C4-2B (cell line): Measurements from ENCODE around the gene LRRC32.

ENCODE experiments used
- H3K27ac ChIP-seq: fragments of 450-650 bp; 2 replicates; pipeline ENCODE4 v1.5.1; 2017
- ZFX ChIP-seq: fragments of 450-650 bp; IDR thresholded peaks from 2 replicates; pipeline ENCODE4 v1.6.1; 2017
- TF ChIP-seq, protein P1 (sequence below): fragments of 450-650 bp; conservative IDR thresholded peaks from 2 replicates; pipeline ENCODE4 v1.5.1; 2017; ENCODE audit warnings: mild to moderate bottlenecking

LRRC32 gene

DNA sequence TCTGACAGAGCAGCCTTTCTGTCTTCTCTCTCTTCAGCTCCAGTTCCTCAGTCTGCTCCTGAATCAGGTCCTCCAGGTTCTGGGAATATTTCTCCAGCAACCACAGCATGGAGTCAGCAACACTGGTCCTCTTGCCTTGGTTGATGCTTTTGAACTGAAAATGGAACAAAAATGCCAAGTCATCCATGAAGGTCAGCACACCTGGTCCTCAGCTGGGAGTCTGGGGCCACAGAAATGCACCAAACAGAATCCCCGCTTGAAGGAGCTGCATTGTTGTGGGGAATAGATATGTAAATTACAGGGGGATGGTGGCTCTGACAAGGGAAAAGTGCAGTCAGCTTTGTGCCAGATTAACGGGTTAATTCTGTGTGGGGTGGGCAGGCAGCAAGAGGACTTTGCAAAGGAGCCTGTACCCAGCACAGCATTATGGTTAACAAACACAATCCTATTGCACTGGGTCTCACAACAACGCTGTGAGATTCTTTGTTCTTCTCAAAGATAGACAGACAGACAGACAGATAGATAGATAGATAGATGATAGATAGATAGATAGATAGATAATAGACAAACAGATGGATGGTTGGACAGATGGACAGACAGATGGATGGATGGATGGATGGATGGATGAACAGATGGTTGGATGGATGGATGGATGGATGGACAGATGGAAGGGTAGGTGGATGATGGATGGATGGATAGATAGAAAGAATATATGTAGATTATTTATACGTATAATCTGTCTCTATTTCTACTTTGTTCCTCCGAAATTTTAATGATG lies 33.8 kb upstream of the LRRC32 start:
- no peak overlapping the region for H3K27ac ChIP-seq
- no peak for TF ChIP-seq ZFX
- TF ChIP-seq, protein P1, sequence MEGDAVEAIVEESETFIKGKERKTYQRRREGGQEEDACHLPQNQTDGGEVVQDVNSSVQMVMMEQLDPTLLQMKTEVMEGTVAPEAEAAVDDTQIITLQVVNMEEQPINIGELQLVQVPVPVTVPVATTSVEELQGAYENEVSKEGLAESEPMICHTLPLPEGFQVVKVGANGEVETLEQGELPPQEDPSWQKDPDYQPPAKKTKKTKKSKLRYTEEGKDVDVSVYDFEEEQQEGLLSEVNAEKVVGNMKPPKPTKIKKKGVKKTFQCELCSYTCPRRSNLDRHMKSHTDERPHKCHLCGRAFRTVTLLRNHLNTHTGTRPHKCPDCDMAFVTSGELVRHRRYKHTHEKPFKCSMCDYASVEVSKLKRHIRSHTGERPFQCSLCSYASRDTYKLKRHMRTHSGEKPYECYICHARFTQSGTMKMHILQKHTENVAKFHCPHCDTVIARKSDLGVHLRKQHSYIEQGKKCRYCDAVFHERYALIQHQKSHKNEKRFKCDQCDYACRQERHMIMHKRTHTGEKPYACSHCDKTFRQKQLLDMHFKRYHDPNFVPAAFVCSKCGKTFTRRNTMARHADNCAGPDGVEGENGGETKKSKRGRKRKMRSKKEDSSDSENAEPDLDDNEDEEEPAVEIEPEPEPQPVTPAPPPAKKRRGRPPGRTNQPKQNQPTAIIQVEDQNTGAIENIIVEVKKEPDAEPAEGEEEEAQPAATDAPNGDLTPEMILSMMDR, result no peak

DNA sequence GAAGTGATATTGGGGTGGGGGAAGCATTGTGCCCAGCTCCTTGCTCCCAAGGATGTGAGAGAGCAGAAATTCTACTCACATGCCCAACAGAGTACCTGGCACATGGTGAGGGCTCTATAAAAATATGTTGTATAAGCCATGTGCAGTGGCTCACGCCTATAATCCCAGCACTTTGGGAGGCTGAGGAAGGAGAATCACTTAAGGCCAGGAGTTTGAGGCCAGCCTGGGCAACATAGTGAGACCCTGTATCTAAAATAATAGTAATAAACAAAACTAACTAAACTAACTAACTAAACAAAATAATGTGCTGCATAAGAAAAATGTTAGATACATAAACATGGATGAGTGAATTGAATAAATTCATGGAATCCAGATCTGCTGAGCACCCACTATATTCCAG lies 33.2 kb upstream of the LRRC32 start:
- TF ChIP-seq, protein P1, result no peak
- TF ChIP-seq ZFX, result no peak
- H3K27ac ChIP-seq, result no peak overlapping the region

DNA sequence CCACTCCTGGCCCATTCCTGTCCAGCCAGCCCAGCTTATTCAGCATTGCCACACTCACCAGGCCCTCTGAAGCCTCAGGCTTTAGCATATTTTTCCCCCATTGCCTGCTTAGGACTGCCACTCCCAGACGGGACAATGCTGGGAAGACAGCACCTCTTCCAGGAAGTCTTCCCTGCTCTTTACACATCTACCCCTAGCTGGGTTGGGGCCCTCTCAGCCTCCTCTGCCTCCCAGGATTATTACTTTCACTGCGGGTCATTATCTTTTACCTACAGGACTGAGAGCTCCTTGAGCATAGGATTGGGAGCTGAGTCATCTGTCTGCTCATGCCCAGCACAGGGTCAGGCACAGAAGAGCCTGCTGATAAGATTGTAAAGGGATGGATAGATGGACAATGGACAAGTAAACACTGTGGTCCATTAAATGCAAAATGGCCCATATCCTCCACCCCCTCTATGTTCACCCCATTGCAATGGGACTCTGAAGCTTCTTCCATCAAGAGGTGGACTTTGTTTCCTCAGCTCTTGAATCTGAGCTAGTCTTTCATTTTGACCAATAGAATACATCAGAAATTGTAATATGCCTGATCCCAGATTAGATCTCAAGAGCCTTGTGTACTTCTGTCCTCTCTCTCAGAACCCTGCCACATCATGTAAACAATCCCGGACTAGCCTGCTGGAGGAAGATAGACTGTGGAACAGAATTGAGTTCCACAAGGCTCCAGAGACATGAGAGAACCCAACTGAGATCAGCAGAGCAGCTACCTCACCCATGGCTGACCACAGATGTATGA lies 32.0 kb upstream of the LRRC32 start:
- no peak for TF ChIP-seq ZFX
- TF ChIP-seq, protein P1, result no peak
- no peak overlapping the region for H3K27ac ChIP-seq

DNA sequence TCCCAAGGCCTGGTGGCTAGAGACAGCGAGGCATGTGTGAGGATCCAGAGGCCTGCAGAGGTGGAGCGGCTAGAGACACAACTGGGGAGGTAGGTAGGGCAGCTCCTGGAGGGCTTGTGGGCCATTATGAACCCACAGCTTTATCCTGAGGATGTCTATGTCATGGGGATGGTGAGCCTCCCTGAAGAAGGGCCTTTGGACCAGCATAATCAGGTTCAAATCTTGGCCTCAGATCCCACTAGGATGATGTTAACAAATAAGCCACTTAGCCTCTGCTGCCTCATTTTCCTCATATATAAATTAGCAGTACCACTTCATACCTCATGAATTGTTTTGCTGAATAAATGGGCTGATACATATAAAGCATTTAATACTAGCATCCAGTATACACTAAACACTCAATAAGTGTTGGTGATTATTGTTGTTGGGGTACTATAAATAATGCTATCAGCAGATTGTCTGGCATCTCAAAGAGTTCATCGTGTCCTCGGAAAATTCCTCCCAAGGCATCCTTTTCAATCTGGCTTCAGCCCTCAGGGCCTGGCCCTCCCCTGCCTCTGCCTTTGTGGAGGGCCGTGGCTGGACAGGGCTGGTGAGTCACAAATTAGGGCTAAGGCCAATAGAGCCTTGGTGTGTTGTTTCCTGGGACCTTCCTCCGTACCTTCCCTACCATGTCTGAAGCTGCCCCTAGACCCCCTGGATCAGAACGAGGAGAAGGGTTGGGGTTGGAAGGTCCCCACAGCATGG lies 30.9 kb upstream of the LRRC32 start:
- TF ChIP-seq, protein P1, result no peak
- no peak for TF ChIP-seq ZFX
- H3K27ac ChIP-seq, result no peak overlapping the region

DNA sequence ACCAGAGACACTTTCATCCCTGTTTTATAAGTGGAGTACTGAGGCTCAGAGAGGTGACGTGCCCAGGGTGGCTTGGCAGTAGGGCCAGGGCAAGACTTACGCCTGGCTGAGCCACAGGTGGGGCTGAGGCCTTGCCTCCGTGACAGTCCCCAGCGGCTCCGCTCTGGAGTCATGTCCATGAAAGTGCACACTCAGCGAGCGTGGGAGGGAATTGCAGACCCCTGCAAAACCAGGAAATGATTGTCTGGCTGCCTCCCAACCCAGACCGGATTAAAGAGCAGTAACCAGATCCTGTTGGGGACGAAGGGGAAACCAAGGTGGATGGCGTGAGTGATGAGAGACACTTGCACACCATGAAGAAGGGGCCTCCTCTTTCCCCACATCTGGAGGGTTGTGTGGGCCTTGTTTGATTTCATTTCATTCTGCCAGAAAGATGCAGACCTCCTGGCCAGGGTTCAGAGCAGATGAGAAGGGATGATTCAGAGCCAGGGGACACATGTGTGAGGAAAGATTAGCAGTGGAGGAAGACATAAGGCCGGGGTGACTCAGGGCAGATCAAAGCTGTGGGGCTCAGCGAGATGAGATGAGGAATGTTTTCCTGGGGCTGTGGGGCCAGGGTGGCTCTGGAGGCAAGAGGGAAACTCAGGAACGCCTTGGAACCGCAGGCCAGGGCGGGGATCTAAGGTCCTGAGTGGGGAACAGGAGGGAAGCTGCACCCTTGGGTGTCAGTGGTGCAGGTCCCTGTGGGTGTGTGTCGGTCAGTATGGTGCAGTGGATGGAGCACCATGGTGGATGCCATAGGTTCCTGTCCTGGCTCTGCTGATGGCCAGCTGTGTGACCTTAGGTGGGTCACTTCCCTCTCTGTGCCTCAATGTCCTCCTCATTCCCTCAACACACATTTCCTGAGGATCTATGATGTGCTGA lies 29.9 kb upstream of the LRRC32 start:
- H3K27ac ChIP-seq, result no peak overlapping the region

DNA sequence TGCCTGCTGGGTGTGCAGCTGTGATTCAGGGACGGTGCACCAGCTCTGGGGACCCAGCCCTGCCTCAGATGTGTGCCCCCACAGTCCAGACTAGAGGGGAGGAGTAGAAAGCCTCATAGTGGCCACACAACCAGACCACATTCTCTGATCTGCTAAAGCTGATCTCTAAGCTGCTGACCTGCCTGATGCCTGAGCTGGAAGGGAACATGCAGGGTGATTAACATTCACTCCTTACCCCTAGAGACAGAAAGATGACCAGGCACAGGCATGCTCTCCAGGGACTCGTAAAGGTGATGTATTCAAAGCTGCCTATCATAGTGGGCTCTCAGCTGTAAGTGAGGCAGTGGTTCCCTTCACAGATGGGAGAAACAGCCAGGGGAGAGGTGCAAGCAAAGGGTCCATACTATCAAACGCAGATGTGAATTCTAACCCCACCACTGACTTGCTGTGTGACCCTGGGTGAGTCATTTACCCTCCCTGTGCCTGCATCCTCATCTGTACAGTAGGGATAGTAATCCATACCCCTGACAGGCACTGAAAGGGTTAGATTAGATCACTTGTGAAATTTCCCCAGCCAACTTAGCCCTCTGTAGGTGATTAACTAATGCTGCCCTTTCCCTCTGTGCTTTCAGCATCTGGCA lies 29.0 kb upstream of the LRRC32 start:
- no peak overlapping the region for H3K27ac ChIP-seq
- TF ChIP-seq, protein P1, result no peak

More for the DNA sequence above, 29.9 kb upstream of the LRRC32 start:
- no peak for TF ChIP-seq ZFX
- TF ChIP-seq, protein P1, result no peak
